ENCODE results near the gene MEGF6.
"Not testable (repeated sequence)": the region's sequence is repeated elsewhere in the genome, so short reads cannot be mapped to it uniquely, and the experiment has no call there.

MEGF6 gene

DNA sequence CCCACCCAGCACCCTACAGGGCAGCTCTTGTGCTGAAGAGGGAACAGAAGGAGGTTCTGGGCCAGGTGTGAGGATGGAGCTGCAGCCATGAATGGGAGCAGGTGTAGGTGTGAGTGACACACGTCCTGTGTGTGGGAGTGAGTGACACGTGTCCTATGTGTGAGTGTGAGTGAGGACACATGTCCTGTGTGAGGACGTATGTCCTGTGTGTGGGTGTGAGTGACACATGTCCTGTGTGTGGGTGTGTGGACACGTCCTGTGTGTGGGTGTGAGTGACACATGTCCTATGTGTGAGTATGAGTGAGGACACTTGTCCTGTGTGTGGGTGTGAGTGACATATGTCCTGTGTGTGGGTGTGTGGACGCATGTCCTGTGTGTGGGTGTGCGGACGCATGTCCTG is 26.4 kb downstream of the MEGF6 start:
- Histone ChIP-seq H3K4me3 (no peak overlapping the region), H3K27ac (no peak overlapping the region)

- H3K27ac ChIP-seq, H3K4me3 ChIP-seq: not testable (repeated sequence)
Observed at GRCh38 chr1:3583751-3584150, 27.6 kb downstream of the MEGF6 start.

DNA sequence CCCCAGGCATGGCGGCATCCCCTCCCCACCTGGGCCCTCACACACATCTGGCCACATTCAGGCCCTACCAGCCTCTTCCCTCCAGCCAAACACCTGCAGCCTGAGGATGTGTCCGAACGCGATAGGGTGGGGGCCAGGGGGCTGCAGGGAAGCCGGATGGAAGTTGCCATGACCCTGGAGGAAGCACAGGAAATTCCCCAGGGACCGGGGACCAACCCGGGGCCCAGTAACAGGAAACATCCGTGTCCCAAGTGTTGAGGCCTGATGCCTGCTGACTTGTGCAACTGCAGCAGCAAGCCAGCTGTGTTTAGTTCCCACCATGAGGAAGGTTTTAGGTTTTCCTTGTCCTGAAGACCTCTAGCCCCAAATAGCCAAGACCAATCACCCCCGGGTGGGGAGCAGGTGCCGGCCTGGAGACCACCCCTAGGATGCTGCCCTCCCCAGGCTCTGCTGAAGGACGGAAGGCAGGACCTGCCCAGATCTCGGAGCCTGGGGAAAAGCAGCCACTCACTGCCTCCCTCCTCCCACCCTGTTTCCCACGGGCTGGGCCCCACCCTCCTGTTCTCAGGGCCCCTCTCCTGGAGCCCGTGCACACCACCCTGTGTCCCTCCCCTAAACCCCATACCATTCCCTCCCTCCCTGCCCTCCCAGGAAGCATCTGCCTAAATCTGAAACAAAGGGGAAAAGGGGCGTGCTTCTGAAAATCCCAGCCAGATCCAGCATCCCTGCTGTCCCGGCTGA is 29.8 kb downstream of the MEGF6 start:
- no peak overlapping the region for H3K4me3 ChIP-seq
- no peak overlapping the region for H3K27ac ChIP-seq

DNA sequence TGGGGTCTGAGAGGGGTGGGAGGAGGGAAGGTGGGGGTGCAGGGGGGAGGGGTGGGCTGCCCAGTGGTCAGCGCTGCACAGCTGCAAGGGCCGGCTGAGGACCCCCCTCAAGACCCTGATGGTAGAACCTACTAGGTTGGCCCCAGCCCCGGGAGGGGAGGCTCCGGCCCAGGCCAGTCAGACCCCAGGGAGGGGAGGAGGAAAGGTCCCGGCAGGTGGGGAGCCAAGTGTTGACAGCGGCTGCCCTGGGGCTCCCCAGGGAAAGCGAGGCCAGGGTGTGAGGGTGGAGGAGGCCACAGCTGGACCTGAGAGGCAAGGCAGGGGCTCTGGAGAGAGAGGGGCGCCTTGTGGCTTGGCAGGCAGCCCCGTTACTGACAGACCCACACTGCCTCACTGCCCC is 31.1 kb downstream of the MEGF6 start:
- Histone ChIP-seq H3K4me3 (no peak overlapping the region), H3K27ac (no peak overlapping the region)

GRCh38 chr1:3579626-3580025 is 31.7 kb downstream of the MEGF6 start:
- no peak overlapping the region for H3K27ac ChIP-seq
- H3K4me3 ChIP-seq: no peak overlapping the region

DNA sequence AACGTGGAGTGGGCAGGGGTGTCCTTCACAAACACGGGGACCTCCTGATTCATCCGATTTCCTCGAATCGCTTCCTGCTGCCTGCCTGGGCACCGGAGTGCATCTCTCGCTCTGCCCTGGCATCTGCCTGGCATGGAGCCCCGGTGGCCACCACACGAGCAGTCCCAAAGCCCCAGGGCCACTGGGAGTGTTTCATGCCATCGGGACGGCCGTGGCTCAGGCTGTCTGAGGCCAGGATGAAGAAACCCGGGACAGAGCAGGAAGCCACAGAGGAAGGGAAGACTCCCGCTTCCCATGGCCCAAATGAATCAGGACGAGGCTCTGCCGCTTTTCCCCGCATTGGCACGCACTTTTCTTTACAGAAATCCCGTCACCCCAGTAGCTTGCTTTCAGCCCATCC is 32.4 kb downstream of the MEGF6 start:
- Histone ChIP-seq H3K27ac (no peak overlapping the region), H3K4me3 (no peak overlapping the region)

- H3K4me3 ChIP-seq: no peak overlapping the region
- H3K27ac ChIP-seq: no peak overlapping the region
Observed at GRCh38 chr1:3578433-3578805, 32.9 kb downstream of the MEGF6 start.

DNA sequence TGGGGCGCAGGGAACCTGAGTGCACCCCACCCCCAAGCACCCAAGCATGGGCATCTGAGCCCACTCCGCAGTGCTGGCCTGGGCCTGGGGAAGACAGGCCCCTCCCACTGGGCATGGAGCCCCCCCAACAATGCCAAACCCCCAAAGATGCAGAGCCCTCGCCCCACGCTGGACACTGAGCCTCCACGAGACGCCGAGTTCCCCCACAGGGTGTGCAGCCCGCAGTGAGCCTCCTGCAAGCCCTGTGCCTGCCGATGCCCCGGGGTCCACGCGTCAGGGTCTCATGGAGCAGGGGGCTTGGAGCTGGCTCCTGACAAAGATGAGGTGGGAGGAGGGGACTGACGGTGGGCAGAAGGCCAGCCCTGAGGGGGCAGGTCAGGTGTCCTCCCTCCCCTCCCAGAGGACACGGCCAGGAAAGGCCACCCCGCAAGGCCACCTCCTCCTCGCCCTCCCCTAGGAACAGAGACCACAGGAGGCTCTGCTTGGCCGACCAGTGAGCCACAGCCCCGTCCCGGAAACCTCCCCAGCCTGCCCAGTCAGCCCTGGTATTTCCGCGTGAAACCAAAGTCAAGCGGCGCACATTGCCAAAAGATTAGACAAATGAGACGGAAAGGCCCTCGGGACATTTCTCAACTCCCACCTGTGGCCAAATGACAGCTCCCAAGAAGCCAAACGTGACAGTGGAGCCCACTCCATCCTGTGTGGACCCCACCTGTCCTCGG is 33.4 kb downstream of the MEGF6 start:
- no peak overlapping the region for H3K27ac ChIP-seq
- no peak overlapping the region for H3K4me3 ChIP-seq

GRCh38 chr1:3577300-3577699 is 34.0 kb downstream of the MEGF6 start:
- Histone ChIP-seq H3K27ac (no peak overlapping the region), H3K4me3 (no peak overlapping the region)

DNA sequence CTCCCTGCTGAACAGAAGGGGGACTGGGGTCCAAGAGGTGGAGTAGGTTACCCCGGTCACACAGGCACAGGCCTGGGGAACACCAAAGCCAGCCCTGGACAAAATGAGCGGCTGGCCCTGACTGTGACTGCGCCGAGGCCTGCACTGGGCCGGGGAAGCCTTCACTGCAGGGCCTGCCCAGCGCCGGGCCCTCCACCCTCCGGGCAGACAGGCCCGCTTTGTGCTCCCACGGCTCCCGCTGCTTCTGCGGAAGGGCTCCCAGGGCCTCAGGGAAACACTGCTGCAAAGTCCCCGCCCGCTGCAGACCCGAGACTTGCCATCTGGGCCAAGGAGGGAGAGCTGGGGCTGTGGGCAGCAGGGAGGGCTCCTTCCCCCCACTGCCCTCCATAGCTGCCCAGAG is 35.3 kb downstream of the MEGF6 start:
- Histone ChIP-seq H3K27ac (no peak overlapping the region), H3K4me3 (no peak overlapping the region)

DNA sequence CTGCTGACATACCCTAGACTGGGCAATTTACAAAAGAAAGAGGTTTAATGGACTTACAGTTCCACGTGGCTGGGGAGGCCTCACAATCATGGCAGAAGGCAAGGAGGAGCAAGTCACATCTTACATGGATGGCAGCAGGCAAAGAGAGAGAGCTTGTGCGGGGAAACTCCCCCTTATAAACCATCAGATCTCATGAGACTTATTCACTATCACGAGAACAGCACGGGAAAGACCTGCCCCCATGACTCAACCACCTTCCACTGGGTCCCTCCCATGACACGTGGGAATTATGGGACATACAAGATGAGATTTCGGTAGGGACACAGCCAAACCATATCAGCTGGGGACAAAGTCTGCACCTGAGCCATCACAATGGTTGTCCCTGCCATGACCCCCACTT is 35.8 kb downstream of the MEGF6 start:
- not testable (repeated sequence) for H3K27ac ChIP-seq, H3K4me3 ChIP-seq

DNA sequence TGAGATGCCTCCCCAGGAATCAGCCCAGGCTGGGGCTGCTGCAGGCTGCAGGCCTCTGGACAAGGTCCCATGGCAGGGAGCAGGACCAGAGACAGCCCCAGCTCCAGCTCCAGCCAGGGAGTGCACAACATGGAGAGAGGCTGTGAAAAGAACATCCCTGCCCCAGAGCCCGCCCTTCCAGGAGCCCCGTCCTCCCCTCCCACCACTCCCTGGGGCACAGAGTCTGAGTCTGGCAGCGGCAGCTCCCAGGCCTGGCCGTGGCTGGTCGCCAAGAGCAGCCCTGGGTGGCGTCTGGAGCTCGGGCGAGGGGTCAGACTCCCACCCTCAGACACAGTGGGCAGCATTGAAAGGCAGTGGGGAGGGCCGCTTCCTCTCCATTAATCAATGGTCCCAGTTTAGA is 37.8 kb downstream of the MEGF6 start:
- Histone ChIP-seq H3K27ac (no peak overlapping the region), H3K4me3 (no peak overlapping the region)

DNA sequence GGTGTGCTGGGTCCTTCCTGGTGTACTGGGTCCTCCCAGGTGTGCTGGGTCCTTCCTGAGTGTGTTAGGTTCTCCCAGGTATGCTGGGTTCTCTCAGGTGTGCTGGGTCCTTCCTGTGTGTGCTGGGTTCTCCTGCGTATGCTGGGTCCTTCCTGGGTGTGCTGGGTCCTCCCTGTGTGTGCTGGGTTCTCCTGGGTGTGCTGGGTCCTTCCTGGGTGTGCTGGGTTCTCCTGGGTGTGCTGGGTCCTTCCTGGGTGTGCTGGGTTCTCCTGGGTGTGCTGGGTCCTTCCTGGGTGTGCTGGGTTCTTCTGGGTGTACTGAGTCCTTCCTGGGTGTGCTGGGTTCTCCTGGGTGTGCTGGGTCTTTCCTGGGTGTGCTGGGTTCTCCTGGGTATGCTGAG is 38.7 kb downstream of the MEGF6 start:
- not testable (repeated sequence) for H3K4me3 ChIP-seq, H3K27ac ChIP-seq

DNA sequence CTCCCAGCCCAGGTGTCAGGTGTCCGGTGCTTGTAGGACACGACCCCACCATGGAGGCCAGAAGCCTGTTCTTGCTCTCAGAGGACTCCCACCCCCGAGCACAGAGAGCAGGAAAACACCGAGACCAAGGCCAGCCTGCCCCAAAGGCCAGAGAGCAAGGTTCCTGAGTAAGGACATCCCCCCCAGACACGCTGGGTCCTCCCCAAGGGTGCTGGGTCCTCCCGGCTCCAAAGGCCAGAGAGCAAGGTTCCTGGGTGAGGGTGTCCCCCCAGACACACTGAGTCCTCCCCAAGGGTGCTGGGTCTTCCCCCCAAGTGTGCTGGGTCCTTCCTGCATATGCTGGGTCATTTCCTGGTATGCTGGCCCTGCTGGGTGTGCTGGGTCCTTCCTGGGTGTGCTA is 40.0 kb downstream of the MEGF6 start:
- Histone ChIP-seq H3K4me3 (no peak overlapping the region), H3K27ac (no peak overlapping the region)

GRCh38 chr1:3570066-3570986 is 41.0 kb downstream of the MEGF6 start:
- Histone ChIP-seq H3K4me3 (no peak overlapping the region), H3K27ac (no peak overlapping the region)

DNA sequence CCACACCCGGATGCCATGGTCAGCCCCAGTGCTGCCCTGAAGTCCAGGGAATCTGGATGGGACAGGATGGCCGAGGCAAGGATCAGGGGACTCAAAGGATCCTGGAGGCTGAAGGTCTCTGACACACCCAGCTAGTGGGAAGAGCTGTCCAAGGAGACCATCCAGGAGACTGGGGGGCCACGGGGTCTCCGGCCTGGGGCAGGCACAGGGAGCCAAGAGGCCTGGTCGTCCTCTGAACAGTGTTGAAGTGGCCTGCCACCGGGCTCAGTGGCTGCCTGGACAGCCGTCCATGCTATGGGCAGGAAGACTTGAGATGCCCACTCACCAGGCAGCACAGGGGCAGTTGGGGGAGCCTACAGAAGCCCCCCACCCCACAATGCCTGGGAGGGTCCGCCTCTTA is 41.9 kb downstream of the MEGF6 start:
- H3K27ac ChIP-seq: no peak overlapping the region
- H3K4me3 ChIP-seq: no peak overlapping the region

GRCh38 chr1:3568815-3569435 is 42.4 kb downstream of the MEGF6 start:
- Histone ChIP-seq H3K27ac (no peak overlapping the region), H3K4me3 (no peak overlapping the region)

- Histone ChIP-seq H3K27ac (no peak overlapping the region), H3K4me3 (no peak overlapping the region)
Observed at GRCh38 chr1:3566951-3567804, 44.1 kb downstream of the MEGF6 start.
